Measurements from ENCODE around the gene DDX23.
A peak's percentile ranks its signal among the peaks of the same experiment; 100 is the strongest.

Gene DDX23

GRCh38 chr12:48823281-48823680, 28.7 kb downstream of the DDX23 start:
- DNase-seq (ENCODE audit: low read depth in 2 of 2), result no peak

- DNase-seq (ENCODE audit: low read depth in 2 of 2), result no peak
These were observed 29.3 kb downstream of the DDX23 start for GRCh38 chr12:48822711-48823110.

DNA sequence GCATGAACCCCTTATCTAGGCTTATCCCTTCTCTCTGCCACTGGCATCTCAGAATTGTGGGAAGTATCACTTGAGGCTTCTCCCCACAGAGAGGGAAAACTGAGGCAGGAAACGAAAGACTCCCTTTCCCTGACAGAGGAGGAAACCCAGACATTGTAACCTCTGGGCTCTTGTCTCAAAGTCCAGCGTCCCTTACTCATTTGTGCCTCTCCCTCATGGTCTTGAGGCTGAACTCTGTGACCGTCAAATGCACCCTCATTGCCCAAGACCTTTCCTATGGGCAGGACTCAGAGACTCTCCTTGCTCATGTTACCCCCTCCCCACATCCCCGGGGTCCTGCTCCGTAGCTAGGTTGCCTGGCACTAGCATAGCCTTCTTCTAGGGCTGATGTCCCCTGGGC, 29.8 kb downstream of the DDX23 start:
- DNase-seq (ENCODE audit: low read depth in 2 of 2), result no peak

DNA sequence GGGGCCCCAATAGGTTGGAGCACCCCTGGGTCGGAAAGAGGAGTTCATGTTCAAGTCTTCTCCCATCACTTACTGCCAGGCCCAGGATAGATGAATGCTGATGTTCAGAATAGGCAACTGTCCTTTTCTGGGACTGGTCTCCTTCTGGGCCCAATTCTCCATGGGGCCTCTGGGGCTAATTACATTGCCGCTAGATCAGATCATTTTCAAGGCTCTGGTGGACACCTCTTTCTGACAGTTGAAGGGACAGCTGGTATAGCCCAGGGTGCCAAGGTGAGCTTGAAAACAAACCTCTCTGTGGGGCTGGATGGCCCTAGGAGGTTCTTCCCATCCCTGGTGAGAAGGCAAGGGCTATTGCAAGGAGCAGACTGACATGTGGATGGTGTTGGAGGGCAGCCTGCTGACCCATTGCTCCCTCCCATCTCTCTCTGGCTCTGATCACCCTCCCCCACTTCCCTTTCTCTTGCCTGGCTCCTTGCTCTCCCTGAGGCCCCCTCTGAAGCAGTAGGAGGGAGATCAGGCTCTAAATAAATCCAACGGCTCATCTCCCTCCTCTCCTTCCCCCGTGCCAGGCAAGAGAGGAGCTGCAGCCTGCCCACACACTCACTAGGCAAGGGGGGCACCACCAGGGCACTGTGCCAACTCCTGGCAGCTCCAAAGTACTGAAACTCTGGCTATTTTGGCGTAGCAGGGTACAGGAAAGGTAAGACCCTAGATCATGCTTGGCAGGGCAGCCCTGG, 31.8 kb downstream of the DDX23 start:
- DNase-seq (ENCODE audit: low read depth in 2 of 2), result no peak

GRCh38 chr12:48818831-48819590, 33.0 kb downstream of the DDX23 start:
- peak in 1 of 2 donors; percentile 14 for DNase-seq (ENCODE audit: low read depth in 2 of 2)

- DNase-seq (ENCODE audit: low read depth in 2 of 2), result peak; percentile 52 to 72
These were observed 33.8 kb downstream of the DDX23 start, which contains the start of gene CACNB3 for GRCh38 chr12:48817873-48818830. Gene CACNB3, plus strand, starts transcription at chr12:48818496. Its CDS starts 434 bp downstream, at chr12:48818930.

- DNase-seq (ENCODE audit: low read depth in 2 of 2), result no peak
These were observed 35.7 kb downstream of the DDX23 start for GRCh38 chr12:48816143-48816854.

DNA sequence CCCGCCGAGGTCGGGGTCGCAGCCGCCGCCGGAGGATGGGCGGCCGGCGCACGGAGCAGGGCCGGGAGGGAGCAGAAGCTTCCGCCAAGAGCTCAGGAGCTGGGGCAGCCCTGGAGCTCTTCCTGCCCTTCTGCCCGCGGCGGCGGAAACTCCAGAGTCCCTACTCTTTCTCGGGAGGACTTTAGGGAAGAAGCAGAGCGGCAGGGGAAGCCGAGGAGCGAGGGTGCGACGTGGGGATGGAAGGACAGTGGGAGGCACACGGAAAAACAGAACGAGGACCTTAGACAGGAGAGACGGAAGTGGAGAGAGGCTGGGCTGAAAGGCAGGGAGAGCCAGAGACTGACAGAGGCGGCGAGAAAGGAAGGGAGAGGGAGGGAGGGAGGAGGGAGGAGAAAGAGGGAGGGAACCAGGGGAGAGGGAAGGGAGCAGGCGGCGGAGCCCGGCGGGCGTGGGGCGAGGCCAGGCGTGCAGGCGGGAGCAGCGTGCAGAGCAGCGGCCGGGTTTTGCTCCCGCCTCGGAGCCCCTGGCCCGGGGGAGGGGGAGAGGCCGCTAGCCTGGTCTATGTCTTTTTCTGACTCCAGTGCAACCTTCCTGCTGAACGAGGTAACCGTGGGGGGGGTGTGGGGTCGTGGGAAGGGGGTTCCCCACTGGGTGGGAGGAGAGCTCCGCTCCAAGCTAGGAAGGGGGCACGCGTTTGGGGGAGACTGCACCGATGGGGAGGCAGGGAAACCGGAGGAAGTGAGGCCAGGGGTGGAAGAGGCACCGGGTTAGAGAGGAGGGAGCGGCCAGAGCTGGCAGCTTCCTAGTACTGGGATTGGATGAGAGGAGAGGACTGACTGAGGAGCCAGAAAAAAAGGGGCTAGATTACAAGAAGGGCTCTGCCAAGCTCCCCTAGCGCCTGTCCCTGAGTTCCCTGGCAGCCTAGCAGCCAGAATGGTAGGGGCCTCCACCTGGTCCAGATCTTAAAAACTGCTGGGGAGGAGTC, 36.5 kb downstream of the DDX23 start:
- DNase-seq (ENCODE audit: low read depth in 2 of 2), result peak in 1 of 2 donors; percentile 21

- DNase-seq (ENCODE audit: low read depth in 2 of 2), result peak; percentile 52 to 78
These were observed 37.5 kb downstream of the DDX23 start for GRCh38 chr12:48814262-48815125.

DNA sequence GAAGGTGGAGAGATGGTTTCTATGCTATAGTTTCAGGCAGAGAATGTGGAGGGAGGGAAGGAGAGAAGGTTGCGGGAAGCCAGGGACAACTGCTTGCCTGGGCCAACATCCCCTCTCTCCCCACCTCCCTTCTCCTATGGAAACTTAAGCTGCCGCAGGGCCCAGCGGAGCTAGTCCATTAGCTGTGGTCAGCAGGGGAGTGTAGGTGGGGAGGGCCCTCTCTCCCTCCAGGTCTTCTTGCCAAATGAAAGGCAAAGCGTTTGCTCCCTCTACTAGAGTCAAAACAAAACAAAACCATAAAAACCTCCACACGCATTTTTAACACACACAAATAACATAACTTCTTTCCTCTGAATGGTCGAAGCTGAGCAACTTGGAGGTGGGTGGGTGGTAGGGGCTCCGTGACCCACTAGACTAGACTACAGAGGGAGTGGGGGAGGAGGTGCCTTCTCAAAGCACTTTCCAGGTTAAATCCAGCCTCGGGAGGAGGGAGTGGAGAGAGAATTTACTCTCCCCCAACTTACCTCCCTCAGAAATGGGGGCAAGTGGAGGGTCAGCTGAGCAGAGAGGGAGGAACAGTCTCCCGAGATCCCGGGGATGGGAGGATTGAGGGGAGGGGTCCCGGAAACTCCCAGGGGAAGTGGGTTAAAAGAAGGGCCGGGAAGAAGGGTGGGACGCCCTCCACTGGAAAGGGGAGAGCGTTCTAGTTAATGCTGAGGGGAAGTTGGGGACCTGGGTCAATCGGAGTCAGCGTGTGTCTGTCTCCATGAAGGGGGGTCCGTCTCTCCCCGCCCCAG, 38.3 kb downstream of the DDX23 start:
- DNase-seq (ENCODE audit: low read depth in 2 of 2), result no peak

DNA sequence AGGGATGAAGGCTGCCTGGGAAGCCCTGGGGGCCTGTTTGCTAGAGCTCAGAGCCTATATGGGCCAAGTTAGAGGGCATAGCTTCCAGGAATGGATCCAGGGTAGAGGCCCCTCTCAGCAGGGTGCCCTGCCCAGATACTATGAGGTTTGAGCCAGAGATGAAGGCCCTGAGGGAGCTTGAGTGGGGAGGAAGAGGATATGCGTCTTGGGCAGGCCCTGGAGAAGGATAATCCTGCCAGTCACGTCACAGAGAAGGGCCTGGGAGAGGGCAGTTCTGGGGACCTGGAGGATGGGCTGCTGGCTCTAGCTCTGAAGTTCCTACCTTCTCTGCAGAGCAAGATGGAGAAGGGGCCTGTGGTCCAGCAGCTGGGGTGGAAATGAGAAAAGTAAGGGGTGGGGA, 39.6 kb downstream of the DDX23 start:
- DNase-seq (ENCODE audit: low read depth in 2 of 2), result no peak

DNA sequence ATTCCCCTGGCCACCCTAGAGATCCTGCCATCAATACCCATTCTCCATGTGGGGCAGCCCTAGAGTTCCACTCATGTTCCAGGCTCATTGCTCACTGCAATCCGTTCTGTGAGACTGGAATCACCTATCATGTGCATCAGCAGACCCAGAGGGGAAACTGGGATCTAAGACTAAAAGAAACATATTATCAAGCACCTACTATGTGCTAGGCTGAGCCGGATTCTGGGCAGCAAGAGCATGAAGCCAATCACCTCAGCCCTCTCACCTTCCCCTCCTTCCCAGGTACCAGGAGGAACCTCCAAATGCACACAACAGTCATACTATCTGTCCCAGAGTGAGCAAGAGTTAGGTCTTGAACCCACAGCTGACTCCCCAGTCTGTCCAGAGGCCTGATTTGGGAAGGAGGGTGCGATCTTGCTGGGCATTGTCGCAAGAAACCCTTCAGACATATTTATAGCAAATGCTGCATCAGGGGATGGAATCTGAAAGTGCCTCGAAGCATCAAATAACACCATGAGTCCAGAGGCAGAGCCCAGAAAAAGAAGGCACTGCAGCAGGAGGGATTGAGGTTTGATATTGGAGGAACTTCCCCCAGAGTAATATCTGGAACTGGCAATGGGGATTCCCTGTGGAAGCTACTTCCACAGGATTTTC, 40.4 kb downstream of the DDX23 start:
- DNase-seq (ENCODE audit: low read depth in 2 of 2), result no peak

DNA sequence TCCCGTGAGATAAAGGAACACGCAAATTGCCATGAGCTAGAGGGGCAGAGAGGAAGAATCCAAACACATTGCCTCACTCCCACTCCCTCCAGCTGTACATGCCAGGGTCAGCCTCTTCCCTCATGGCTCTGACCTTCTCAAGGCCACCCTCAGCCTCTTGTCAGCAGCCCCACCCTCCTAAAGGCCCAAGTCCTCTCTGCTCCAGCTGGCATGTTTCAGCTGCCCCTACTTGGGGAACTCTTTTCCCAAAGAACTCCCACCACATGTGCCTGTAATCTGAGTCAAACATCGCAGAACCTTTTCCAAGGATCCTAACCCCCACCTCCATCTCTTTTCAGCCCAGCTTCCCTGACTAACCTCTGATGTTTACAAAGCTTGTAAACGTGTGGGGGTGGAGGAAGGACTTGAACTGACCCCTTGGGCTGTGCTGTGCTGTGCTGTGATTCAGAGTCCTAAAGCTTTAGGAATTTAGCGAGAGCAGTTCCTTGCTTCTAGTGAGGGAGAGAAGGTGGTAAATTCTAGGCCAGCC, 41.0 kb downstream of the DDX23 start:
- DNase-seq (ENCODE audit: low read depth in 2 of 2), result no peak

DNA sequence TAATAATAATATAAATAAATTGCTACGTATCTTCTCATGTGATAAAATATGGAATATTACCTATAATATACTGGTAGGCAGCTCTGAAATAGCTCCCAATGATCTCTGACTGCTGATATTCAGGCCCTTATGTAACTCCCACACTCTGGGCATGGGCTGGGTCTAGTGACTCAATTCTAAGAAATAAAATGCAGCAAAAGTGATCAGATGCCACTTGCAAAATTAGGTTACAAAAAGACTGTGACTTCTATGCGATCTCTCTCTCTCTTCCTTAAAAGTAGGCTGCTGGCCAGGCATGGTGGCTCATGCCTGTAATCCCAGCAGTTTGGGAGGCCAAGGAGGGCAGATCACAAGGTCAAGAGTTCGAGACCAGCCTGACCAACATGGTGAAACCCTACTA, 44.0 kb downstream of the DDX23 start:
- no peak for DNase-seq (ENCODE audit: low read depth in 2 of 2)

DNA sequence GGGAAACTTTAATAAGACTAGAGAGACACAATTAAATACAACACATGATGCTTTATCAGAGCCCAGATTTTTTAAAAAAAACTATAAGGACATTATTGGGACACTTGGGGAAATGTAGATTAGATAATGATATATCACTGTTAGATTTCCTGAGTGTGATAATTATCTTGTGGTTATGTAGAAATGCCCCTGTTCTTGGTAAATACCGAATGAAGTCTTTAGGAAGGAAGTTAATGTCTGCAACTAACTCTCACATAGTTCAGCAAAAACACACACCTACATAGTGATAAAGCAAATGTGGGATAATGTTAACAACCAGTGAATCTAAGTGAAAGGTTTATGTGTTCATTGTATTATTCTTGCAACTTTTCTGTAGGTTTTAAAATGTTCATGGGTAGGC, 48.3 kb downstream of the DDX23 start:
- no peak for DNase-seq (ENCODE audit: low read depth in 2 of 2)

DNA sequence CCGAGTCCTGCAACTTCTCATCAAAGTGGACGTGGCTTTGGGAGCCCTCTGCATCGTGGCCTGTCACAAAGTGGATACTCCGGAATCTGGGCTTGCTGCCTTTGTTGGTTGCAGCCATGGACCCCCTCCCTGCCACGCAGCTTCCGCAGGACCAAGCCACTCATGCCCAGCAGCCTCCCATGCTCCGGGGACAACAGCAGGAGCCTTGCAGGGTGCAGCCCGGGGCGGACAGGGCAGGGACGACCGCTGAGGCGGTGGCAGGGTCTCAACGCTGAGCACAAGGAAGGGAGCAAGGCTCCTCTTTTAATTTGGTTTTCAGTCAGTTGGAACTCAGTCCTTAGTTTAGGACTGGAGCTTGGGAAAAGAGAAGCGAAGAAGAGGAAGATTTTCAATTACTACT, 51.0 kb downstream of the DDX23 start:
- no peak for DNase-seq (ENCODE audit: low read depth in 2 of 2)

DNA sequence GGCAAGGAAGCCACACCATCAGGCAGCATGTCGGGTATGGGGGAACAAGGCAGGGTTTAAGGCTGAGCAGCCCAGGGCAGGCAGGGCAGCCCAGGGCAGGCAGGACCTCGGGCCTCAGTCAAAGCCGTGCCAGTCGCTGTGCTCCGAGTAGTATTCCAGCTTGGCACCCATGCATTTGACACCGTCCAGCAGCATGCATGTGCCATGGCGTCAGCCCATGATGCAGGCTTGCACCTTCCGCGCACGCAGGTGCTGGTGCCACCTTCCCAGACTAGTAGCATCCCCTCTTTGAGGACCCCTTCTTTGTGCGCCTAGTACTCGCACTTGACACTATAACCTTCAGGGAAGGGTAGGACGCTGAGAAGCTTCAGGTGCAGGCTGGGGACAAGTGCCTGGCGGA, 51.5 kb downstream of the DDX23 start:
- DNase-seq (ENCODE audit: low read depth in 2 of 2), result no peak

DNA sequence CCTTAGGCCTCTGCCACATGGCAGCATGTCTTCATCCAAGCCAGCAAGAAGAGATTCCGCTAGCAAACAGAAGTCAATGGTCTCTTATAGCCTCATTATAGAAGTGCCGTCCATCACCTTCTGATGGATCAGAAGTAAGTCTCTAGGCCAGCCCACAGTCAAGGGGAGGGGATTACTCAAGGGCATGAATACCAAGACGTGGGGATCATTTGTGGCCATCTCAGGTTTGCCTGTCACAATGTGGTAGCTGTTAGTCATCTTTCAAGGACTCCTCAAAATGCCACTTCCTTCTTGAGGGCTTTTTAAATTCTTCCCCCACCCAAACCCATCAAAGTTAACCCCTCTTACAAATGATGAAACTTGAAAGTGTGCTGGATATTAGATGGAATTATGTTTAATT, 55.0 kb downstream of the DDX23 start:
- no peak for DNase-seq (ENCODE audit: low read depth in 2 of 2)
